GM21529 (cell line): ENCODE results near the gene DEDD.

ENCODE experiments used
- ATAC-seq: cut with Tn5 transposase; IDR thresholded peaks from one replicate; pipeline ENCODE4 v1.9.1; 2021; ENCODE audit not compliant: unreplicated experiment

DEDD gene

GRCh38 chr1:161132410-161133219 lies at the start of gene DEDD:
TSS of gene DEDD (minus strand) at chr1:161132667. CDS start at chr1:161124462, 8,205 bp downstream.
- ATAC-seq, result peak; percentile 95

- ATAC-seq, result peak; percentile 45
Measured at GRCh38 chr1:161182214-161182613, 49.7 kb upstream of the DEDD start.

- no peak for ATAC-seq
Measured at GRCh38 chr1:161180639-161181038, 48.2 kb upstream of the DEDD start.

GRCh38 chr1:161179698-161180097 lies 47.2 kb upstream of the DEDD start:
- no peak for ATAC-seq

GRCh38 chr1:161177936-161178244 lies 45.4 kb upstream of the DEDD start:
- ATAC-seq, result no peak

- ATAC-seq, result peak; percentile 76
Measured at GRCh38 chr1:161177112-161177935, 44.9 kb upstream of the DEDD start, which contains the start of gene B4GALT3. TSS of gene B4GALT3 (minus strand) at chr1:161177507. CDS start at chr1:161176060, 1,447 bp downstream.

- no peak for ATAC-seq
Measured at GRCh38 chr1:161176468-161177111, 44.1 kb upstream of the DEDD start.

- no peak for ATAC-seq
Measured at GRCh38 chr1:161175771-161176453, 43.4 kb upstream of the DEDD start.

- no peak for ATAC-seq
Measured at GRCh38 chr1:161174911-161175310, 42.4 kb upstream of the DEDD start.

- ATAC-seq, result no peak
Measured at GRCh38 chr1:161173711-161174110, 41.2 kb upstream of the DEDD start.

GRCh38 chr1:161172776-161173376 lies 40.4 kb upstream of the DEDD start:
- no peak for ATAC-seq

- no peak for ATAC-seq
Measured at GRCh38 chr1:161172349-161172748, 39.9 kb upstream of the DEDD start.

GRCh38 chr1:161171696-161172095 lies 39.2 kb upstream of the DEDD start:
- no peak for ATAC-seq

- ATAC-seq, result no peak
Measured at GRCh38 chr1:161171191-161171590, 38.7 kb upstream of the DEDD start.

- ATAC-seq, result no peak
Measured at GRCh38 chr1:161168906-161169305, 36.4 kb upstream of the DEDD start.

- peak; percentile 2 for ATAC-seq
Measured at GRCh38 chr1:161166669-161167548, 34.4 kb upstream of the DEDD start.

- peak; percentile 96 for ATAC-seq
Measured at GRCh38 chr1:161165742-161166668, 33.5 kb upstream of the DEDD start, which contains the start of gene PPOX. TSS of gene PPOX (plus strand) at chr1:161166426. CDS start at chr1:161166848, 422 bp downstream.

- no peak for ATAC-seq
Measured at GRCh38 chr1:161164901-161165610, 32.6 kb upstream of the DEDD start.
